AG04449 (cell line): Measurements from ENCODE around the gene ACBD6.

Experiments
- CTCF ChIA-PET: fragments of 350-600 bp; formaldehyde crosslinking; extraction: SDS; loops from one replicate; lab custom pipeline; 2021; ENCODE audit warnings: antibody characterized with exemption; lab: Yijun Ruan, JAX
- POLR2A ChIA-PET: fragments of 400-600, 350-600 bp; formaldehyde crosslinking; extraction: SDS; loops from one replicate; lab custom pipeline; 2020; ENCODE audit warnings: antibody characterized with exemption, inconsistent platforms; lab: Yijun Ruan, JAX
- DNase-seq: peaks from one replicate; pipeline ENCODE4 v3.0.0-alpha.2; 2010; ENCODE audit warnings: low read depth, low spot score
- H3K4me3 ChIP-seq: 2 replicates; pipeline ENCODE4 v1.5.1; 2011; ENCODE audit warnings: low read depth, mild to moderate bottlenecking, control low read depth, low read length
- TF ChIP-seq, protein P1 (sequence below): IDR thresholded peaks from one replicate; pipeline ENCODE4 v1.5.1; 2011; ENCODE audit warnings: mild to moderate bottlenecking, moderate library complexity, low read length, control low read depth, inconsistent platforms; ENCODE audit not compliant: insufficient read depth; ENCODE audit errors: missing control alignments

Gene ACBD6

DNA sequence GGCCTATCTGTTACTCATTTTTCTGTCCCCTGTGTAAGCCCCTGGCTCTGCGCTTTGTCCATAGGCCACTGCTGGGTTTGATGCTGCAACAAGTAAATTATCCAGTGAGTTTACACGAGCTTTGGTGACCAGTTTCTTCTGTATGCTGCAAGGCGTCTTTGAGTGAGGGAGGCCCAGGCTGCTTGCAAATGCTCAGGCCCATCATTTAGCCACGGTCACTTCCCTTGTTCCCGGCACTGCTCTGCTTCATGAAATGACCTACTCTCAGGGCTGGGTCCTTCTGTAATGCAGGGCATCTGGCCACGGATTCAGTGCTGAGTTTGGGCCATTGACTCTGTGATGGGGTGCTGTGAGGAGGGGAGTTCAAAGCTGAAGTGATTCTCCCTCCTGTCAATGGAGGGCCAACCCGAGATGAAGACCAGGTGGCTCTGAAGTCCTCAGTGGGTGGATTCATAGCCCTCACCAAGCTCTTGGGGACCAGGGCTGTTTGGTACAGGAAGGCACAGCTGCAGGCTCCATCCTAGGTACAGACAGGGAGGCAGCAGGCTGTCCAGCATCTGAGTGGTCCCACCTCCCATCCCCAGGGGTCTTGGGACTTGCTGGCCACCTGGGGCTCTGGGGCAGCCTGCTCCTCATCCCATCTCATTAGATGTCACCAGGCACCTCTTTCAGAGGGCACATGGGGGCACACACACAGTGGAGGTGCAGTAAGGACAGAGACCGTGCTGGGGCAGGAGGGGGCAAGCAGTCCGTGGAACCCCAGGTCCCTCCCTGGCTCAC is 250.7 kb downstream of the ACBD6 start:
- TF ChIP-seq, protein P1, sequence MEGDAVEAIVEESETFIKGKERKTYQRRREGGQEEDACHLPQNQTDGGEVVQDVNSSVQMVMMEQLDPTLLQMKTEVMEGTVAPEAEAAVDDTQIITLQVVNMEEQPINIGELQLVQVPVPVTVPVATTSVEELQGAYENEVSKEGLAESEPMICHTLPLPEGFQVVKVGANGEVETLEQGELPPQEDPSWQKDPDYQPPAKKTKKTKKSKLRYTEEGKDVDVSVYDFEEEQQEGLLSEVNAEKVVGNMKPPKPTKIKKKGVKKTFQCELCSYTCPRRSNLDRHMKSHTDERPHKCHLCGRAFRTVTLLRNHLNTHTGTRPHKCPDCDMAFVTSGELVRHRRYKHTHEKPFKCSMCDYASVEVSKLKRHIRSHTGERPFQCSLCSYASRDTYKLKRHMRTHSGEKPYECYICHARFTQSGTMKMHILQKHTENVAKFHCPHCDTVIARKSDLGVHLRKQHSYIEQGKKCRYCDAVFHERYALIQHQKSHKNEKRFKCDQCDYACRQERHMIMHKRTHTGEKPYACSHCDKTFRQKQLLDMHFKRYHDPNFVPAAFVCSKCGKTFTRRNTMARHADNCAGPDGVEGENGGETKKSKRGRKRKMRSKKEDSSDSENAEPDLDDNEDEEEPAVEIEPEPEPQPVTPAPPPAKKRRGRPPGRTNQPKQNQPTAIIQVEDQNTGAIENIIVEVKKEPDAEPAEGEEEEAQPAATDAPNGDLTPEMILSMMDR, result no peak
- H3K4me3 ChIP-seq, result no peak overlapping the region
- CTCF ChIA-PET, result interaction anchor here (1.0 to 11.3 kb wide), 14 partner anchors 9 to 237 kb away, joined by 3 to 120 read pairs (median 28); no protein-coding TSS in a partner anchor
- POLR2A ChIA-PET, result no interaction called here
- no peak for DNase-seq

DNA sequence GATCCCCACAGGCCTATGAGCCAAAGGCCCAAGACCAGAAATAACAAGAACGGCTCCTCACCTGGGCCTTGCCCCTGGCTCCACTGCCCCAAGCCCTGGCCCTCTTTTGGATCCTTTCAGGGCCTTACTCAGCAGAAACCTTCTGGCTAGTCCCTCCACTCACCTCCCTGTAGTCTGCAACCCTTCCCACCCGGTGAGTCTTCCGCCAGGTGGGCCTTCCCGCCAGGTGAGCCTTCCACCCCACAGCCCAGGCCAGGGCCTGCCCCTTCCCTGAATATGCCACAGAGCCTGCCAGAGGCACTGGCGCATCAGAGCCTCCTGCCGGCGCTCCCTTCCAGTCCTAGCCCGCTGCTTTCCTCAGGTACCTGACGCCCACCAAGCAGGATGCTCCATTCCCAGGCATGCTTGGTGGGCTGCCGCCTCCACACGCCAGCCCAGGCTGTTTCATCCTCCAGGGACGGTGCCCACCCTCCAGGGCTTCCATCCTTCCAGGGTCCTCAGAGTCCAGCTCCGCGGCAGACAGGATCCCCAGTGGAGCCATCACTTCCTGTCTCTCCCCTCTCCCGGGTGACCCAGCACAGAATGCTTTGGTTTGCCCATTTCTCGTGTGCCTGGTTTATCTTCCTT is 251.4 kb downstream of the ACBD6 start:
- ChIA-PET POLR2A (no interaction called here), CTCF (interaction anchor here (3.0 to 11.3 kb wide), 8 partner anchors 9 to 231 kb away, joined by 15 to 120 read pairs (median 46); no protein-coding TSS in a partner anchor)
- no peak overlapping the region for H3K4me3 ChIP-seq
- DNase-seq, result no peak
- TF ChIP-seq, protein P1, result no peak

DNA sequence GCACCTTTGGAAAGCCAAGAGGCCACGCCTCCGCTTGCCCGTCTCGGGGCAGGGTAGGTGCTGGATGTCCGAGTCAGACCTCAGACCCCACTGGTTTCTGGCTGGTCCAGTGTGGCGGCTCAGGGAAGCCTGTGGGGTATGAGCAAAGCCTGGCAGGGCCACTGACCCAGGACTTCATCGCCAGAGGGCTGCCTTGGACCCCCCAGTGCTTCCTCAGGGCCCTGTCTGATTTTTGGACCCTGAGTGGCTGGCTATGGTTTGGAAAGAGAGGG is 251.9 kb downstream of the ACBD6 start:
- ChIA-PET POLR2A (no interaction called here), CTCF (interaction anchor here (2.2 to 11.3 kb wide), 2 partner anchors 162 to 232 kb away, joined by 5 to 120 read pairs; no protein-coding TSS in a partner anchor)
- H3K4me3 ChIP-seq, result no peak overlapping the region
- DNase-seq, result no peak
- TF ChIP-seq, protein P1, result no peak

DNA sequence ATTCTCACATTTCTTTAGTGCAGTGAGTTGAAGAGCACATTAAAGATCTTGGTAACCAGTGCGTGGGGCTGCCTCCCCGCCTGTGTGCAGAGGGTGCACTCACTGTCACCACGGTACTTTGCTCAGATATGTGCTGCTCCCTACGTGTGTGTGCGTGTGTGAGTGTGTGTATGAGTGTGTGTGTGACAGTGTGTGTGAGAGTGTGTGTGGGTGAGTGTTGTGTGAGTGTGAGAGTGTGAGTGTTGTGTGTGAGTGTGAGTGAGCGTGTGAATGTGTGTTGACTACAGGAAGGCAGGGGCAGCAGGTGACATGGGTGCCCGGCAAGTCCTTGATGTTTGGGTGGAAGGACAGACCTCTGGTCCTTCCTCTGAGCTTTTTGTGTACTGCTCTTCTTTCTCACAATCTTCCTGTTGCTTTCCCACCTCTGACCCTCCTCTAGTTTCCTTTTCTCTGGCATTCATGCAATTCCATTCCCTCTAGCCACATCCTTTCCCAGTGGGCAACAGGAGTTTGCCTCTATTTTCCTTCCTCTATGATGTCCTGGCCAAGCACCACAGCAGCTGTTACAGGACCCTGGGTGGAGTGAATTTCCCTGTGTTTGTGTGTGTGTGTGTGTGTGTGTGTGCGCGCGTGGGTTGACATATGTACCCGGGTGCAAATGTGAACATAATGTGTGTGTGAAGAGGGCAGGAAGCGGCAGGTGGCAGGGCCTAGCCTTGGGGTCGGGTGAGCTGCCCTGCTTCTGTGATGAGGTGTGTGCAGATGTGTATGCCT is 252.5 kb downstream of the ACBD6 start:
- POLR2A ChIA-PET, result no interaction called here
- TF ChIP-seq, protein P1, result no peak
- no peak overlapping the region for H3K4me3 ChIP-seq
- no peak for DNase-seq
- CTCF ChIA-PET, result interaction anchor here (0.6 to 11.3 kb wide), 5 partner anchors 11 to 232 kb away, joined by 3 to 120 read pairs (median 4); no protein-coding TSS in a partner anchor

DNA sequence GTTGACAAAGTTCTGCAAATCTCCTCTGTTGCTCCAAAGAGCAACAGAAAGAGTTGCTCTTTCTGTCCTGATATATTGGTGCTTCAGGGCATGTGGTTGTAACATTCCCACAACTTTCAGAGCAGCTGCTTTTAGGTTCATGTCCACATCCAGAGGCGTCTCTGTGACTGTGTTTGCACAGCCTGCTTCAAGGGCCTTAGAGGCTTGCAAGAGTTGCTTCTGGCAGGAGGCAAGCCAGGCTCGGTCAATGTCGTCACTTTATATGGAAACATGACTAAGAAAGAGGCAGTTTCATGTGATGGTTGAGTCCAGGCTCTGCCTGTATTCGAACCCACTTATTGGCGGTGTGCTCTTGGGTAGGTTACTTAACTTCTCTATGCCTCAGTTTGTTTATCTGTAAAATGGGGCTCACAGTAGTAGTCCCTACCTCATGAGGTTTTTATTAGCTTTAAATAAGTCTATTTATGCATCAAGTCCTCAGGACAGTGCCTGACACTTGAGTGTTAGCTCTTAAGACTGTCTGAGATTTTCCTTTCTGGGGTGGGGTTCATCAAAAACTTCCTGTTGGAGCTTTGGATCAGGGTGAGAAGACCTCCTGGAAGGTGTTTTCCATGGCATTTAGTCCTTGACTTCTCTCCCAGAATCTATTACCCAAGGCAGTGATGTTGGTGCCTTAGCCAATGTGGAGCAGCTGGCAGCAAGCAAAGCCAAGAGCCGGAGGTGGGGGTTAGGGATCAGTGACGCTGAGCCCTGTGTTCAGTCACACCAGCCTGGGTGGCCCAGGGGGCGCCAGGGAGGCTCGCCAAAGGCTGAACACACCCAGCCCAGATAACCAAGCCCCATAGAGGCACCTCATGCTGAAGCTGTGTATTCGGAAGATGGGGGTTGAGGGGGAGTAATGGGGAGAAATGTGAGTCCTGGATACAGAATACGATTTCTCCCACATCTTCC is 253.4 kb downstream of the ACBD6 start:
- DNase-seq, result no peak
- no peak overlapping the region for H3K4me3 ChIP-seq
- CTCF ChIA-PET, result interaction anchor here (0.6 to 11.3 kb wide), 7 partner anchors 10 to 233 kb away, joined by 3 to 120 read pairs (median 4); no protein-coding TSS in a partner anchor
- POLR2A ChIA-PET, result no interaction called here
- TF ChIP-seq, protein P1, result no peak
